SU-DHL-6 (cell line): ENCODE data around the gene LRRTM4.

Source experiments
- H2AFZ ChIP-seq: fragments of 200-600 bp; sonication (generic); 2 replicates; pipeline ENCODE4 v1.6.1; 2014; ENCODE audit warnings: low read depth, mild to moderate bottlenecking, moderate library complexity, mixed read lengths, antibody characterized with exemption, low read length; ENCODE audit not compliant: severe bottlenecking
- H3F3A ChIP-seq: fragments of 200-600 bp; shearing (Covaris generic); 2 replicates; pipeline ENCODE4 v1.6.0; 2016; ENCODE audit warnings: antibody characterized with exemption, mild to moderate bottlenecking; ENCODE audit not compliant: insufficient read depth
- H3K27ac ChIP-seq: fragments of 200-600 bp; sonication (generic); 2 replicates; pipeline ENCODE4 v1.5.1; 2016; ENCODE audit warnings: low read depth, mild to moderate bottlenecking, low read length, moderate library complexity, mixed read lengths
- H3K27me3 ChIP-seq: fragments of 200-600 bp; sonication (generic), shearing (Covaris generic); 2 replicates; pipeline ENCODE4 v1.6.0; 2014; ENCODE audit warnings: mild to moderate bottlenecking, low read length
- H3K36me3 ChIP-seq: fragments of 200-600 bp; sonication (generic); 2 replicates; pipeline ENCODE4 v1.6.1; 2014; ENCODE audit warnings: mild to moderate bottlenecking, low read length, mixed read lengths
- H3K4me2 ChIP-seq: fragments of 300-600, 200-600 bp; shearing (Covaris generic), sonication (generic); 2 replicates; pipeline ENCODE4 v1.6.0; 2014; ENCODE audit warnings: low read length, low read depth, mild to moderate bottlenecking; ENCODE audit not compliant: poor library complexity, severe bottlenecking
- H3K4me3 ChIP-seq: fragments of 200-600 bp; sonication (generic); 2 replicates; pipeline ENCODE4 v1.5.1; 2014; ENCODE audit warnings: antibody characterized with exemption, low read length, mild to moderate bottlenecking, mixed read lengths; ENCODE audit not compliant: insufficient read depth, poor library complexity, severe bottlenecking
- H3K79me2 ChIP-seq: fragments of 200-600 bp; sonication (generic); 2 replicates; pipeline ENCODE4 v1.6.1; 2014; ENCODE audit warnings: mild to moderate bottlenecking, low read length, moderate library complexity; ENCODE audit not compliant: insufficient read depth
- H3K9ac ChIP-seq: fragments of 200-600 bp; sonication (generic); 2 replicates; pipeline ENCODE4 v1.7.0; 2014; ENCODE audit warnings: mild to moderate bottlenecking, low read length
- H3K9me2 ChIP-seq: fragments of 200-600 bp; sonication (generic); replicated peaks from 2 replicates; pipeline ENCODE4 v1.6.1; 2014; ENCODE audit warnings: low read length; ENCODE audit not compliant: insufficient read depth
- H3K9me3 ChIP-seq: fragments of 200-600 bp; sonication (generic); 2 replicates; pipeline ENCODE4 v1.6.1; 2014; ENCODE audit warnings: low read length, mixed read lengths; ENCODE audit not compliant: insufficient read depth
- H4K20me1 ChIP-seq: fragments of 200-600 bp; sonication (generic); 2 replicates; pipeline ENCODE4 v1.6.1; 2014; ENCODE audit warnings: low read depth, mild to moderate bottlenecking, antibody characterized with exemption, low read length, moderate library complexity, mixed read lengths
- CTCF ChIP-seq: fragments of 200-600 bp; sonication (generic); IDR thresholded peaks from one replicate; pipeline ENCODE4 v1.5.1; 2017; ENCODE audit warnings: antibody characterized with exemption, mild to moderate bottlenecking, low read length, moderate library complexity; ENCODE audit not compliant: insufficient read depth, poor library complexity, severe bottlenecking
- EZH2phosphoT487 ChIP-seq: fragments of 200-600 bp; sonication (generic), shearing (Covaris generic); conservative IDR thresholded peaks from 2 replicates; pipeline ENCODE4 v1.6.1; 2018; ENCODE audit warnings: mild to moderate bottlenecking, antibody characterized with exemption, low read length, moderate library complexity, mixed read lengths

Gene LRRTM4

DNA sequence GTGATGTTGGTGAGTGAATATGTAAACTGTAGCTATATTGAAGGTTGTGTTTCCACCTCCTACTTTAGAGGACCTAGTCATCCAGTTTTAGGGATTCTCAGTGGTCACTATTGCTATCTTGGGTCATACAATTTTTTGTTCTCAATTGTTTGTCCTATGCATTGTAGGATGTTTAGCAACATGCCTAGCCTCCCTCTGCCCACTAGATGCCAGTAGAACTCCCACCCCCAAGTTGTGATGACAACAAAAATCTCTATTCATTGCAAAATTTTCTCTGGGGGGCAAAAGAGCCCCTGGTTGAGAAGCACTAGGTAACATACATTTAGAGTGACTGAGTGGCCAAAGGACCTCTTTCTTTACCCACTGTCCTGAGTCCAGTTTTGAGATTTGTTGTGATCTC is 87.3 kb downstream of the LRRTM4 start:
- H3K9ac ChIP-seq = no peak overlapping the region
- no peaks in the 10 kb centered on the region for H4K20me1 ChIP-seq
- no peaks in the 10 kb centered on the region for H3K79me2 ChIP-seq
- TF ChIP-seq EZH2phosphoT487 = no peak
- TF ChIP-seq CTCF = no peak
- no peak overlapping the region for H2AFZ ChIP-seq
- H3K27me3 ChIP-seq = no peaks in the 10 kb centered on the region
- H3K36me3 ChIP-seq = no peaks in the 10 kb centered on the region
- H3K9me2 ChIP-seq = no peaks in the 10 kb centered on the region
- H3K27ac ChIP-seq = no peak overlapping the region
- no peaks in the 10 kb centered on the region for H3K9me3 ChIP-seq
- no peaks in the 10 kb centered on the region for H3F3A ChIP-seq
- H3K4me3 ChIP-seq = no peak overlapping the region
- H3K4me2 ChIP-seq = no peak overlapping the region

DNA sequence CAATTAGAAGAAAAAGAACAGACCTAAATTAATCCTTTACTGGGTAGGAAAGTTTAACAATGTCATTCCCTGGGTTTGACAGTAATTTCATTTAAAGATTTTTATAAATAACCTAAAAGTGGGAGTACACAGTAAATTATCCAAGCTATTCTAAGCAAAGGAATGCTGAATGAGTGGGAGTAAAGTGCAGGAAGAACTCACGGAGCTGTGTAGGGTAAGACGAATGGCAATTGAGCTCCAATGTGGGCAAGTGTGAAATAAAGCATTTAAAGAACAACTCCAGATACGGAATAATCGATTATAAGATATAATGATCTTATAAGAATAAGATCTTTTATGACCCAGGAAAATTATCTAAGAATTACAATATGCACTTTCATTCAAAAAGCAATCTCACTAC is 93.2 kb downstream of the LRRTM4 start:
- Histone ChIP-seq H3F3A (no peaks in the 10 kb centered on the region), H3K9me2 (no peaks in the 10 kb centered on the region), H4K20me1 (no peaks in the 10 kb centered on the region), H3K4me3 (no peak overlapping the region), H3K36me3 (no peaks in the 10 kb centered on the region), H3K9ac (no peak overlapping the region), H2AFZ (no peak overlapping the region), H3K79me2 (no peaks in the 10 kb centered on the region), H3K9me3 (no peaks in the 10 kb centered on the region), H3K27me3 (no peaks in the 10 kb centered on the region), H3K27ac (no peak overlapping the region), H3K4me2 (no peak overlapping the region)
- TF ChIP-seq EZH2phosphoT487 (no peak), CTCF (no peak)

GRCh38 chr2:77421971-77422370 is 100.2 kb downstream of the LRRTM4 start:
- no peaks in the 10 kb centered on the region for H3F3A ChIP-seq
- H4K20me1 ChIP-seq = no peaks in the 10 kb centered on the region
- no peaks in the 10 kb centered on the region for H3K27me3 ChIP-seq
- no peak overlapping the region for H2AFZ ChIP-seq
- H3K4me3 ChIP-seq = no peak overlapping the region
- no peak overlapping the region for H3K27ac ChIP-seq
- H3K9me3 ChIP-seq = 0 out of 2 replicates have a peak, but pooled peaks cover 5% of the 10 kb centered on the region
- no peaks in the 10 kb centered on the region for H3K36me3 ChIP-seq
- H3K4me2 ChIP-seq = no peak overlapping the region
- H3K79me2 ChIP-seq = no peaks in the 10 kb centered on the region
- H3K9me2 ChIP-seq = no peaks in the 10 kb centered on the region
- no peak overlapping the region for H3K9ac ChIP-seq
- TF ChIP-seq CTCF (no peak), EZH2phosphoT487 (no peak)

- Histone ChIP-seq H4K20me1 (no peaks in the 10 kb centered on the region), H3F3A (no peaks in the 10 kb centered on the region), H3K4me2 (no peak overlapping the region), H3K79me2 (no peaks in the 10 kb centered on the region), H3K9ac (no peak overlapping the region), H3K27ac (no peak overlapping the region), H3K4me3 (no peak overlapping the region), H3K36me3 (no peaks in the 10 kb centered on the region), H2AFZ (no peak overlapping the region), H3K27me3 (no peaks in the 10 kb centered on the region), H3K9me3 (0 out of 2 replicates have a peak, but pooled peaks cover 5% of the 10 kb centered on the region), H3K9me2 (no peaks in the 10 kb centered on the region)
- TF ChIP-seq CTCF (no peak), EZH2phosphoT487 (no peak)
Measured at GRCh38 chr2:77418537-77418936, 103.6 kb downstream of the LRRTM4 start.
